H9 (cell line): ENCODE results near the gene CD9. TPM values are rescaled to one million over a fixed set of nuclear protein-coding genes. Genes with fewer than 3 reads are reported as not detected.

ENCODE experiments used
- DNase-seq: peaks from one replicate; pipeline ENCODE4 v3.0.0-alpha.2; 2017
- H2AFZ ChIP-seq: one replicate; pipeline ENCODE4 v1.6.1; 2013; ENCODE audit warnings: mild to moderate bottlenecking, low read length, control low read depth, moderate library complexity
- H2AK5ac ChIP-seq: 2 replicates; pipeline ENCODE4 v1.6.1; 2013; ENCODE audit warnings: low read length, control low read depth, mixed read lengths; ENCODE audit not compliant: insufficient read length
- H2BK120ac ChIP-seq: one replicate; pipeline ENCODE4 v1.6.1; 2013; ENCODE audit warnings: low read depth, mild to moderate bottlenecking, low read length, control low read depth, inconsistent platforms; ENCODE audit not compliant: poor library complexity, severe bottlenecking
- H2BK12ac ChIP-seq: 2 replicates; pipeline ENCODE4 v1.6.1; 2013; ENCODE audit warnings: low read length, control low read depth, mixed read lengths, low read depth; ENCODE audit not compliant: insufficient read length
- H2BK15ac ChIP-seq: 2 replicates; pipeline ENCODE4 v1.6.1; 2013; ENCODE audit warnings: low read depth, low read length, control low read depth
- H2BK20ac ChIP-seq: one replicate; pipeline ENCODE4 v1.6.1; 2013; ENCODE audit warnings: low read depth, mild to moderate bottlenecking, low read length, control low read depth, inconsistent platforms; ENCODE audit not compliant: poor library complexity, severe bottlenecking
- H2BK5ac ChIP-seq: 2 replicates; pipeline ENCODE4 v1.6.1; 2013; ENCODE audit warnings: low read length, control low read depth, mixed read lengths; ENCODE audit not compliant: insufficient read length
- H3K14ac ChIP-seq: 2 replicates; pipeline ENCODE4 v1.6.1; 2013; ENCODE audit warnings: low read length, control low read depth; ENCODE audit not compliant: insufficient read depth
- H3K18ac ChIP-seq: 2 replicates; pipeline ENCODE4 v1.6.1; 2013; ENCODE audit warnings: low read depth, mild to moderate bottlenecking, mixed read lengths, low read length, control low read depth; ENCODE audit not compliant: insufficient read length
- H3K23ac ChIP-seq: 2 replicates; pipeline ENCODE4 v1.6.1; 2013; ENCODE audit warnings: low read length, control low read depth, mixed read lengths, low read depth; ENCODE audit not compliant: insufficient read length
- H3K23me2 ChIP-seq: 2 replicates; pipeline ENCODE4 v1.6.1; 2013; ENCODE audit warnings: low read depth, mild to moderate bottlenecking, mixed read lengths, low read length, control low read depth; ENCODE audit not compliant: insufficient read length, poor library complexity, severe bottlenecking
- H3K27ac ChIP-seq: 2 replicates; pipeline ENCODE4 v1.5.1; 2013; ENCODE audit warnings: low read length, control low read depth, mixed read lengths, low read depth; ENCODE audit not compliant: insufficient read length
- H3K27me3 ChIP-seq: 2 replicates; pipeline ENCODE4 v1.6.1; 2013; ENCODE audit warnings: low read length, control low read depth, inconsistent platforms; ENCODE audit not compliant: insufficient read depth
- H3K4ac ChIP-seq: 2 replicates; pipeline ENCODE4 v1.6.1; 2013; ENCODE audit warnings: low read depth, mild to moderate bottlenecking, control low read depth, inconsistent platforms, low read length, moderate library complexity
- H3K4me1 ChIP-seq: 2 replicates; pipeline ENCODE4 v1.6.1; 2013; ENCODE audit warnings: low read length, control low read depth, inconsistent platforms; ENCODE audit not compliant: insufficient read depth
- H3K4me2 ChIP-seq: 2 replicates; pipeline ENCODE4 v1.6.1; 2013; ENCODE audit warnings: low read length, control low read depth, mixed read lengths; ENCODE audit not compliant: insufficient read length, insufficient read depth
- H3K56ac ChIP-seq: 2 replicates; pipeline ENCODE4 v1.6.1; 2013; ENCODE audit warnings: low read depth, mild to moderate bottlenecking, mixed read lengths, low read length, control low read depth; ENCODE audit not compliant: insufficient read length
- H3K79me1 ChIP-seq: 2 replicates; pipeline ENCODE4 v1.6.1; 2013; ENCODE audit warnings: low read depth, mild to moderate bottlenecking, moderate library complexity, low read length, control low read depth, inconsistent platforms; ENCODE audit not compliant: insufficient read depth, poor library complexity, severe bottlenecking
- H3K79me2 ChIP-seq: 2 replicates; pipeline ENCODE4 v1.6.1; 2013; ENCODE audit warnings: low read length, control low read depth, inconsistent platforms; ENCODE audit not compliant: insufficient read depth
- H3K9ac ChIP-seq: 2 replicates; pipeline ENCODE4 v1.6.1; 2013; ENCODE audit warnings: low read length, control low read depth, mixed read lengths; ENCODE audit not compliant: insufficient read length; ENCODE audit errors: extremely low read depth
- H3K9me3 ChIP-seq: one replicate; pipeline ENCODE4 v1.6.1; 2013; ENCODE audit warnings: low read depth, low read length, inconsistent platforms; ENCODE audit not compliant: control insufficient read depth
- H3T11ph ChIP-seq: one replicate; pipeline ENCODE4 v1.6.1; 2013; ENCODE audit warnings: mild to moderate bottlenecking, low read length, control low read depth, inconsistent platforms
- H4K20me1 ChIP-seq: one replicate; pipeline ENCODE4 v1.6.1; 2013; ENCODE audit not compliant: control insufficient read depth, insufficient read length, insufficient read depth
- H4K5ac ChIP-seq: 2 replicates; pipeline ENCODE4 v1.6.1; 2013; ENCODE audit warnings: low read depth, mild to moderate bottlenecking, mixed read lengths, low read length, control low read depth; ENCODE audit not compliant: insufficient read length
- H4K8ac ChIP-seq: replicated peaks from 2 replicates; pipeline ENCODE4 v1.6.1; 2013; ENCODE audit warnings: low read length, control low read depth, mixed read lengths, low read depth; ENCODE audit not compliant: insufficient read length
- H4K91ac ChIP-seq: 2 replicates; pipeline ENCODE4 v1.6.1; 2013; ENCODE audit warnings: low read depth, mild to moderate bottlenecking, moderate library complexity, mixed read lengths, low read length, control low read depth; ENCODE audit not compliant: insufficient read length
- H3K27ac Mint-ChIP-seq, 3 experiments: 2 replicates in 2 of 3; 3 replicates in 1 of 3; pipeline ENCODE4 v1.8.0; 2020 to 2021; ENCODE audit warnings: mixed read lengths in 3 of 3, mild to moderate bottlenecking in 1 of 3, moderate library complexity in 1 of 3
- H3K27me3 Mint-ChIP-seq: 2 replicates; pipeline ENCODE4 v1.8.0; 2021; ENCODE audit warnings: low read depth, mild to moderate bottlenecking, moderate library complexity, mixed read lengths
- H3K36me3 Mint-ChIP-seq, 3 experiments: 2 replicates in 2 of 3; 3 replicates in 1 of 3; pipeline ENCODE4 v1.8.0; 2020 to 2021; ENCODE audit warnings: low read depth in 3 of 3, mixed read lengths in 3 of 3; ENCODE audit not compliant: insufficient read depth in 1 of 3
- H3K4me1 Mint-ChIP-seq, 2 experiments: 2 replicates each; pipeline ENCODE4 v1.8.0; 2020; ENCODE audit warnings: mixed read lengths in 2 of 2
- H3K4me3 Mint-ChIP-seq, 2 experiments: 2 replicates in 1 of 2; 3 replicates in 1 of 2; pipeline ENCODE4 v1.8.0; 2020 to 2021; ENCODE audit warnings: mild to moderate bottlenecking in 2 of 2, mixed read lengths in 2 of 2, moderate library complexity in 1 of 2
- H3K9me3 Mint-ChIP-seq, 2 experiments: 2 replicates in 1 of 2; 3 replicates in 1 of 2; pipeline ENCODE4 v1.8.0; 2020; ENCODE audit warnings: mild to moderate bottlenecking in 2 of 2, mixed read lengths in 2 of 2, moderate library complexity in 1 of 2
- CTCF ChIP-seq: fragments of 200-600 bp; sonication (generic); conservative IDR thresholded peaks from 3 replicates; pipeline ENCODE4 v1.8.0; 2021; ENCODE audit warnings: antibody characterized with exemption, mild to moderate bottlenecking
- WGBS: extraction: QIAGEN DNeasy Blood & Tissue Kit; methylation state at CpG from one replicate; pipeline ENCODE4 v1.1.7; 2013; ENCODE audit warnings: missing lambda C conversion rate, low lambda C conversion rate, mixed read lengths; ENCODE audit not compliant: insufficient read length; ENCODE audit errors: extremely low coverage; 5-methylcytosine and 5-hydroxymethylcytosine counted together
- total RNA-seq: library from RNA; stranded (reverse); gene quantifications from 2 replicates; pipeline ENCODE4 v1.2.1, GENCODE V29; 2021

CD9 gene
- total RNA-seq, 1 experiment from 2014 or later, result 132 TPM

- Mint-ChIP-seq H3K27me3 (no peaks in the 10 kb centered on the region; the same call in 1 of the 2 replicates), H3K27ac (peak overlapping the region; percentile 95 to 99 (median 96); a peak in 6 of 7 replicates), H3K4me1 (peaks cover 66 to 73% of the 10 kb centered on the region in 2 experiments), H3K9me3 (no peaks in the 10 kb centered on the region), H3K4me3 (peak overlapping the region in 1 of 2 experiments; percentile 65; a peak in 3 of 5 replicates), H3K36me3 (peaks cover 18 to 46% (median 30%) of the 10 kb centered on the region in 3 experiments; a peak in 6 of 7 replicates)
- Histone ChIP-seq H2BK12ac (peak overlapping the region; percentile 18), H4K91ac (peak overlapping the region; percentile 58), H4K20me1 (no peaks in the 10 kb centered on the region), H3K56ac (no peak overlapping the region), H2BK120ac (peak overlapping the region; percentile 51), H3K23me2 (peaks cover 17% of the 10 kb centered on the region), H3K18ac (peak overlapping the region; percentile 59), H4K5ac (peak overlapping the region; percentile 45), H3K9me3 (no peaks in the 10 kb centered on the region), H3K27ac (peak overlapping the region; percentile 73), H2BK5ac (peak overlapping the region; percentile 28), H3K4me2 (peak overlapping the region; percentile 32), H2AFZ (no peak overlapping the region), H2AK5ac (no peak overlapping the region), H3K4ac (peak overlapping the region; percentile 40; the same call in 1 of the 2 replicates), H3K9ac (peak overlapping the region; percentile 24), H4K8ac (no peak overlapping the region), H3K4me1 (peaks cover 42% of the 10 kb centered on the region), H3T11ph (no peak overlapping the region), H3K79me1 (peaks cover 11% of the 10 kb centered on the region), H3K23ac (no peak overlapping the region), H2BK20ac (no peak overlapping the region), H3K79me2 (peaks cover 16% of the 10 kb centered on the region; the same call in 1 of the 2 replicates), H2BK15ac (no peak overlapping the region), H3K14ac (peak overlapping the region; percentile 82; the same call in 1 of the 2 replicates), H3K27me3 (no peaks in the 10 kb centered on the region)
- WGBS, result no CpG with 5 or more reads among the region's 5 CpGs
- DNase-seq, result no peak
- no peak; the same call in 2 of the 3 replicates for TF ChIP-seq CTCF
Observed at GRCh38 chr12:6204533-6205143, 4.4 kb downstream of the CD9 start.
